Fibroblast of skin of right quadriceps (primary cell): Measurements from ENCODE around the gene USP38.
"Not testable (repeated sequence)": the region's sequence is repeated elsewhere in the genome, so short reads cannot be mapped to it uniquely, and the experiment has no call there.

Experiments
- DNase-seq: peaks from one replicate; pipeline ENCODE4 v3.0.0-alpha.2; 2013

The USP38 gene

GRCh38 chr4:143215873-143216272 lies 31.2 kb downstream of the USP38 start:
- DNase-seq, result no peak

- no peak for DNase-seq
Measured at GRCh38 chr4:143224255-143224654, 39.5 kb downstream of the USP38 start.

GRCh38 chr4:143225167-143225566 lies 40.5 kb downstream of the USP38 start:
- no peak for DNase-seq

GRCh38 chr4:143230683-143231082 lies 46.0 kb downstream of the USP38 start:
- DNase-seq, result no peak

- DNase-seq, result no peak
Measured at GRCh38 chr4:143232277-143232676, 47.6 kb downstream of the USP38 start.

GRCh38 chr4:143234153-143234552 lies 49.4 kb downstream of the USP38 start:
- DNase-seq, result no peak

GRCh38 chr4:143237195-143237594 lies 52.5 kb downstream of the USP38 start:
- DNase-seq, result not testable (repeated sequence)

- no peak for DNase-seq
Measured at GRCh38 chr4:143240939-143241679, 56.4 kb downstream of the USP38 start.

GRCh38 chr4:143241892-143242291 lies 57.2 kb downstream of the USP38 start:
- DNase-seq, result no peak

- DNase-seq, result no peak
Measured at GRCh38 chr4:143243041-143243440, 58.3 kb downstream of the USP38 start.

GRCh38 chr4:143246977-143247376 lies 62.3 kb downstream of the USP38 start:
- no peak for DNase-seq

- no peak for DNase-seq
Measured at GRCh38 chr4:143247866-143248265, 63.1 kb downstream of the USP38 start.

- DNase-seq, result no peak
Measured at GRCh38 chr4:143248827-143249226, 64.1 kb downstream of the USP38 start.

GRCh38 chr4:143250617-143251016 lies 65.9 kb downstream of the USP38 start:
- no peak for DNase-seq

- no peak for DNase-seq
Measured at GRCh38 chr4:143251348-143251747, 66.6 kb downstream of the USP38 start.

- peak; percentile 31 for DNase-seq
Measured at GRCh38 chr4:143251779-143252178, 67.1 kb downstream of the USP38 start.

GRCh38 chr4:143252478-143252877 lies 67.8 kb downstream of the USP38 start:
- DNase-seq, result no peak

GRCh38 chr4:143253166-143253565 lies 68.4 kb downstream of the USP38 start:
- no peak for DNase-seq

GRCh38 chr4:143254491-143255226 lies 69.9 kb downstream of the USP38 start:
- DNase-seq, result no peak

GRCh38 chr4:143256456-143256855 lies 71.7 kb downstream of the USP38 start:
- no peak for DNase-seq

GRCh38 chr4:143257356-143257755 lies 72.6 kb downstream of the USP38 start:
- no peak for DNase-seq

- DNase-seq, result no peak
Measured at GRCh38 chr4:143260750-143261149, 76.0 kb downstream of the USP38 start.

- no peak for DNase-seq
Measured at GRCh38 chr4:143262838-143263237, 78.1 kb downstream of the USP38 start.

- DNase-seq, result not testable (repeated sequence)
Measured at GRCh38 chr4:143267690-143268089, 83.0 kb downstream of the USP38 start.
